ENCODE measurements around the gene GOLGA7B. TPM values are rescaled to one million over a fixed set of nuclear protein-coding genes. Genes with fewer than 3 reads are reported as not detected.

The GOLGA7B gene
- total RNA-seq, 1 experiment from 2014 or later: 1.5 TPM

GRCh38 chr10:97801422-97801821, 48.2 kb upstream of the GOLGA7B start:
- intact Hi-C loops (cut with micrococcal nuclease; ENCODE audit: unreplicated experiment) (no loop called here), in situ Hi-C loops (cut with HindIII; ENCODE audit: low pct_unique_long_range_greater_than_20kb, low sequenced_read_pairs) (no loop called here)
- no peak overlapping the region for H3K27ac ChIP-seq (ENCODE audit: low read length)
- 0 out of 2 replicates have a peak, but pooled peaks have one; percentile 12 for ATAC-seq
- H3K27me3 ChIP-seq (ENCODE audit: control insufficient read depth, insufficient read depth, low read length): peaks cover 14% of the 10 kb centered on the region
- no peaks in the 10 kb centered on the region for H3K4me1 ChIP-seq (ENCODE audit: control insufficient read depth, insufficient read depth, low read length)
- TF ChIP-seq POLR2AphosphoS5 (IDR thresholded peaks at IDR 0.05; ENCODE audit: low read depth, low read length): no peak
- no peak for TF ChIP-seq TCF7L2 (IDR thresholded peaks at IDR 0.05; ENCODE audit: low read depth, low read length)
- TF ChIP-seq REST (IDR thresholded peaks at IDR 0.05; ENCODE audit: insufficient read depth in 1 of 2, low read depth in 2 of 2, low read length in 1 of 2): no peak
- no peak for TF ChIP-seq CTCF (IDR thresholded peaks at IDR 0.05)
- no peak for TF ChIP-seq SIN3A (IDR thresholded peaks at IDR 0.05; ENCODE audit: borderline replicate concordance, insufficient read depth, low read depth, low read length)
- no peak overlapping the region for H3K4me3 ChIP-seq (ENCODE audit: low read depth in 2 of 2, low read length in 2 of 2)
- no peak for DNase-seq (ENCODE audit: low read depth, low spot score)
- ChIA-PET POLR2A (no interaction called here), CTCF (no interaction called here)
- no peaks in the 10 kb centered on the region for H3K36me3 ChIP-seq (ENCODE audit: control insufficient read depth, insufficient read depth, low read length)
- H3K9me3 ChIP-seq (ENCODE audit: control insufficient read depth, insufficient read depth, low read depth, low read length): peaks cover 8% of the 10 kb centered on the region; the same call in 1 of the 2 replicates
- BruUV-seq (replicated peaks): no TSS peak

- ChIA-PET CTCF (interaction anchor here (0.7 kb wide), 1 partner anchor 235 kb away, joined by 3 read pairs; no protein-coding TSS in a partner anchor), POLR2A (interaction anchor here (0.5 to 0.7 kb wide), 3 partner anchors 18 to 61 kb away, joined by 3 to 17 read pairs (median 6); no protein-coding TSS in a partner anchor)
- Histone ChIP-seq H3K4me3 (ENCODE audit: low read depth in 2 of 2, low read length in 2 of 2) (no peak overlapping the region), H3K4me1 (ENCODE audit: control insufficient read depth, insufficient read depth, low read length) (no peaks in the 10 kb centered on the region), H3K36me3 (ENCODE audit: control insufficient read depth, insufficient read depth, low read length) (no peaks in the 10 kb centered on the region), H3K9me3 (ENCODE audit: control insufficient read depth, insufficient read depth, low read depth, low read length) (no peaks in the 10 kb centered on the region), H3K27ac (ENCODE audit: low read length) (no peak overlapping the region), H3K27me3 (ENCODE audit: control insufficient read depth, insufficient read depth, low read length) (no peaks in the 10 kb centered on the region)
- no TSS peak for BruUV-seq (replicated peaks)
- TF ChIP-seq REST (IDR thresholded peaks at IDR 0.05; ENCODE audit: insufficient read depth in 1 of 2, low read depth in 2 of 2, low read length in 1 of 2): no peak
- no peak for TF ChIP-seq POLR2AphosphoS5 (IDR thresholded peaks at IDR 0.05; ENCODE audit: low read depth, low read length)
- no peak for TF ChIP-seq SIN3A (IDR thresholded peaks at IDR 0.05; ENCODE audit: borderline replicate concordance, insufficient read depth, low read depth, low read length)
- no peak for TF ChIP-seq CTCF (IDR thresholded peaks at IDR 0.05)
- no peak for TF ChIP-seq TCF7L2 (IDR thresholded peaks at IDR 0.05; ENCODE audit: low read depth, low read length)
- ATAC-seq (no peak), DNase-seq (ENCODE audit: low read depth, low spot score) (no peak)
- intact Hi-C loops (cut with micrococcal nuclease; ENCODE audit: unreplicated experiment): no loop called here
- in situ Hi-C loops (cut with HindIII; ENCODE audit: low pct_unique_long_range_greater_than_20kb, low sequenced_read_pairs): no loop called here
Measured at GRCh38 chr10:97805096-97805884, 44.4 kb upstream of the GOLGA7B start.
